OCI-LY7 (cell line): Measurements from ENCODE around the gene COX19. TPM values are rescaled to one million over a fixed set of nuclear protein-coding genes. Genes with fewer than 3 reads are reported as not detected.

Source experiments
- BruUV-seq: library from RNA; stranded (reverse); fragments of 400-500 nt; replicated peaks from 2 replicates; lab custom pipeline; 2021; lab: Mats Ljungman, UMichigan
- CTCF ChIA-PET: fragments of 300-600 bp; sonication (Branson Sonifier 250); formaldehyde crosslinking; loops from one replicate; lab custom pipeline; 2022; ENCODE audit warnings: antibody characterized with exemption; ENCODE audit not compliant: unreplicated experiment; lab: Charles Lee
- POLR2A ChIA-PET: fragments of 300-600 bp; sonication (Branson Sonifier 250); formaldehyde crosslinking; loops from one replicate; lab custom pipeline; 2022; ENCODE audit warnings: antibody characterized with exemption; lab: Charles Lee
- DNase-seq: peaks from one replicate; pipeline ENCODE4 v3.0.0-alpha.2; 2015; ENCODE audit warnings: low spot score
- H2AFZ ChIP-seq: fragments of 200-600 bp; sonication (generic), shearing (Covaris generic); 2 replicates; pipeline ENCODE4 v1.6.1; 2014; ENCODE audit warnings: mild to moderate bottlenecking, antibody characterized with exemption, low read length, moderate library complexity
- H3K27ac ChIP-seq: fragments of 200-600 bp; sonication (generic); 2 replicates; pipeline ENCODE4 v1.5.1; 2014; ENCODE audit warnings: mixed run types, low read depth, mild to moderate bottlenecking, moderate library complexity, low read length, inconsistent platforms; ENCODE audit not compliant: poor library complexity, severe bottlenecking
- H3K36me3 ChIP-seq: fragments of 200-600 bp; sonication (generic); 2 replicates; pipeline ENCODE4 v1.6.1; 2014; ENCODE audit warnings: mild to moderate bottlenecking, antibody characterized with exemption, low read length, moderate library complexity, mixed read lengths; ENCODE audit not compliant: insufficient read depth
- H3K4me1 ChIP-seq: fragments of 200-600 bp; sonication (generic); 2 replicates; pipeline ENCODE4 v1.5.1; 2014; ENCODE audit warnings: mild to moderate bottlenecking, low read length; ENCODE audit not compliant: insufficient read depth, poor library complexity, severe bottlenecking
- H3K4me2 ChIP-seq: fragments of 200-600 bp; sonication (generic); 2 replicates; pipeline ENCODE4 v1.6.1; 2014; ENCODE audit warnings: mild to moderate bottlenecking, low read length
- H3K4me3 ChIP-seq: fragments of 200-600 bp; sonication (generic); 2 replicates; pipeline ENCODE4 v1.5.1; 2014; ENCODE audit warnings: mild to moderate bottlenecking, low read depth, low read length; ENCODE audit not compliant: poor library complexity, severe bottlenecking
- H3K79me2 ChIP-seq: fragments of 200-600 bp; sonication (generic); 2 replicates; pipeline ENCODE4 v1.6.1; 2016; ENCODE audit warnings: low read depth, mild to moderate bottlenecking, low read length, moderate library complexity, mixed read lengths; ENCODE audit not compliant: insufficient read depth
- H3K9me2 ChIP-seq: fragments of 200-600 bp; sonication (generic); 2 replicates; pipeline ENCODE4 v1.6.1; 2016; ENCODE audit warnings: mild to moderate bottlenecking, low read length, mixed read lengths; ENCODE audit not compliant: insufficient read depth
- H3K9me3 ChIP-seq: fragments of 200-600 bp; sonication (generic); 2 replicates; pipeline ENCODE4 v1.6.1; 2014; ENCODE audit warnings: mild to moderate bottlenecking, mixed run types, low read length, mixed read lengths
- H4K20me1 ChIP-seq: fragments of 200-600 bp; sonication (generic); 2 replicates; pipeline ENCODE4 v1.6.1; 2014; ENCODE audit warnings: mild to moderate bottlenecking, antibody characterized with exemption, low read length, moderate library complexity, mixed read lengths; ENCODE audit not compliant: insufficient read depth
- CTCF ChIP-seq: fragments of 200-600 bp; sonication (generic); conservative IDR thresholded peaks from 2 replicates; pipeline ENCODE4 v1.5.1; 2014; ENCODE audit warnings: mild to moderate bottlenecking, antibody characterized with exemption, low read length, moderate library complexity, mixed read lengths
- EZH2phosphoT487 ChIP-seq: fragments of 200-600 bp; sonication (generic); IDR thresholded peaks from 2 replicates; pipeline ENCODE4 v1.6.1; 2018; ENCODE audit warnings: low read depth, borderline replicate concordance, mild to moderate bottlenecking, mixed run types, antibody characterized with exemption, low read length, moderate library complexity, mixed read lengths
- intact Hi-C: fragments of 100-400 bp; cut with micrococcal nuclease; formaldehyde crosslinking; loops from one replicate; pipeline ENCODE4 v1.10.0; 2022; ENCODE audit not compliant: unreplicated experiment
- total RNA-seq, 2 experiments: library from RNA; depleted of rRNA in 1 of 2; stranded (reverse); fragments of >200 nt in 1 of 2; shearing (Covaris generic) in 1 of 2; gene quantifications; 2 replicates each; pipeline ENCODE4 v1.2.3, GENCODE V29; 2014 to 2022

COX19 gene
- total RNA-seq, 2 experiments from 2014 or later: 23.2 to 43.1 TPM

GRCh38 chr7:1017586-1018333 lies 42.4 kb upstream of the COX19 start:
- no peaks in the 10 kb centered on the region for H4K20me1 ChIP-seq
- no peak overlapping the region for H3K4me2 ChIP-seq

GRCh38 chr7:1016577-1017531 lies 41.5 kb upstream of the COX19 start:
- Histone ChIP-seq H3K9me2 (no peaks in the 10 kb centered on the region), H4K20me1 (no peaks in the 10 kb centered on the region), H3K9me3 (no peaks in the 10 kb centered on the region), H3K4me2 (no peak overlapping the region), H3K4me3 (no peak overlapping the region), H3K79me2 (peaks cover 9% of the 10 kb centered on the region; the same call in 1 of the 2 replicates), H3K36me3 (peaks cover 41% of the 10 kb centered on the region), H3K4me1 (peaks cover 36% of the 10 kb centered on the region), H3K27ac (no peak overlapping the region), H2AFZ (no peak overlapping the region)
- BruUV-seq: no TSS peak
- TF ChIP-seq EZH2phosphoT487: no peak
- no peak for TF ChIP-seq CTCF
- CTCF ChIA-PET: no interaction called here
- no peak for DNase-seq
- POLR2A ChIA-PET: no interaction called here
- intact Hi-C loops: no loop called here

More at GRCh38 chr7:1017586-1018333, 42.4 kb upstream of the COX19 start:
- TF ChIP-seq CTCF (no peak), EZH2phosphoT487 (no peak)
- Histone ChIP-seq H3K9me2 (no peaks in the 10 kb centered on the region), H3K4me3 (no peak overlapping the region), H3K36me3 (peaks cover 49% of the 10 kb centered on the region), H3K4me1 (peaks cover 44% of the 10 kb centered on the region), H3K9me3 (no peaks in the 10 kb centered on the region), H3K27ac (no peak overlapping the region), H2AFZ (no peak overlapping the region), H3K79me2 (peaks cover 17% of the 10 kb centered on the region; the same call in 1 of the 2 replicates)
- no TSS peak for BruUV-seq
- CTCF ChIA-PET: no interaction called here
- intact Hi-C loops: no loop called here
- POLR2A ChIA-PET: no interaction called here
- DNase-seq: no peak
